ENCODE results near the gene ACHE.

ACHE gene

GRCh38 chr7:100884736-100885439, 10.8 kb downstream of the ACHE start:
- no peak for DNase-seq

- DNase-seq, result no peak
Observed at GRCh38 chr7:100882785-100883526, 12.7 kb downstream of the ACHE start.

GRCh38 chr7:100882201-100882600, 13.5 kb downstream of the ACHE start:
- no peak for DNase-seq

GRCh38 chr7:100881136-100881535, 14.6 kb downstream of the ACHE start:
- DNase-seq, result no peak

GRCh38 chr7:100880645-100881044, 15.0 kb downstream of the ACHE start:
- DNase-seq, result no peak

- DNase-seq, result no peak
Observed at GRCh38 chr7:100879685-100880261, 15.9 kb downstream of the ACHE start.

- no peak for DNase-seq
Observed at GRCh38 chr7:100878685-100879084, 17.0 kb downstream of the ACHE start.

GRCh38 chr7:100878013-100878412, 17.7 kb downstream of the ACHE start:
- DNase-seq, result no peak

- DNase-seq, result no peak
Observed at GRCh38 chr7:100875356-100875751, 20.3 kb downstream of the ACHE start.

GRCh38 chr7:100874577-100875355, 20.9 kb downstream of the ACHE start, which contains the start of gene SRRT:
SRRT (plus strand) TSS chr7:100875103; CDS start chr7:100875591, 488 bp downstream.
- peak; percentile 99 to 100 for DNase-seq

GRCh38 chr7:100874300-100874576, 21.4 kb downstream of the ACHE start:
- DNase-seq, result no peak

GRCh38 chr7:100873599-100874299, 21.9 kb downstream of the ACHE start:
- DNase-seq, result no peak

- no peak for DNase-seq
Observed at GRCh38 chr7:100867776-100868485, 27.8 kb downstream of the ACHE start.

GRCh38 chr7:100867040-100867775, 28.5 kb downstream of the ACHE start, which contains the start of gene TRIP6:
TRIP6 (plus strand) TSS chr7:100867387; CDS start chr7:100867498, 111 bp downstream.
- DNase-seq, result no peak

GRCh38 chr7:100866729-100867039, 29.0 kb downstream of the ACHE start:
- DNase-seq, result no peak

GRCh38 chr7:100865938-100866728, 29.6 kb downstream of the ACHE start:
- DNase-seq, result no peak

GRCh38 chr7:100865372-100865911, 30.2 kb downstream of the ACHE start:
- no peak for DNase-seq

- no peak for DNase-seq
Observed at GRCh38 chr7:100864263-100864845, 31.3 kb downstream of the ACHE start.

GRCh38 chr7:100863406-100863950, 32.2 kb downstream of the ACHE start:
- no peak for DNase-seq

GRCh38 chr7:100861616-100861985, 34.1 kb downstream of the ACHE start:
- DNase-seq, result no peak

Data from NCI-H1930 (cell line).